ENCODE results near the gene BDNF. TPM values are rescaled to one million over a fixed set of nuclear protein-coding genes. Genes with fewer than 3 reads are reported as not detected.

Gene BDNF
- polyA plus RNA-seq, 1 donor from 2014 or later = not detected

DNA sequence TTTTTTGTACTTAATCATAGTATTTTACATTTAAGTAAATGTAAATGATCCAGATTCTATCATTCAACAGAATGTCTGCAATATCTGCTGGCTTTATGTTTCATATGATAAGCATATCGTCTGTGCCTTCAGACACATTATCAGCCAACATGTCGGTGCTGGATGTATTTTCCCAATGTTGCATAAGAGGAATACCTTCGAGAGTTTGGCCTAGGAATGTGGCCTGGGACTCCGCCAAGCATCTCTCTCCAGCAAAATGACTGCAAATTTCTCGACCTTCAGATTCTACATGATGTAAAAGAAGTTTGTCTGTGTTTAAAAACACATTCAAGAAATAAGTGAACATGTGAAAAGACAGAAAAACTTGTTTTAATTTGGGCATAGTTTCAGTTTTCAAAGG, 6.9 kb downstream of the BDNF start:
- Histone ChIP-seq H3K36me3 (ENCODE audit: insufficient read depth, low read length) (no peaks in the 10 kb centered on the region), H3K9ac (ENCODE audit: low read length) (no peak overlapping the region), H3K9me2 (ENCODE audit: insufficient read depth, low read length) (no peaks in the 10 kb centered on the region), H3K27ac (ENCODE audit: low read length) (no peak overlapping the region), H3K4me2 (ENCODE audit: low read length) (no peak overlapping the region), H2AFZ (ENCODE audit: low read depth, low read length) (no peak overlapping the region), H3K4me3 (ENCODE audit: low read length) (no peak overlapping the region), H3K9me3 (ENCODE audit: low read length) (no peaks in the 10 kb centered on the region), H4K20me1 (ENCODE audit: insufficient read depth) (no peaks in the 10 kb centered on the region), H3F3A (ENCODE audit: insufficient read depth, low read length, poor library complexity, severe bottlenecking) (no peaks in the 10 kb centered on the region), H3K27me3 (ENCODE audit: insufficient read depth, low read depth, low read length) (peaks cover 36% of the 10 kb centered on the region), H3K79me2 (replicated peaks; ENCODE audit: insufficient read depth, low read length) (no peaks in the 10 kb centered on the region)
- no peak for TF ChIP-seq RAD21 (conservative IDR thresholded peaks at IDR 0.05)
- TF ChIP-seq, protein P1, sequence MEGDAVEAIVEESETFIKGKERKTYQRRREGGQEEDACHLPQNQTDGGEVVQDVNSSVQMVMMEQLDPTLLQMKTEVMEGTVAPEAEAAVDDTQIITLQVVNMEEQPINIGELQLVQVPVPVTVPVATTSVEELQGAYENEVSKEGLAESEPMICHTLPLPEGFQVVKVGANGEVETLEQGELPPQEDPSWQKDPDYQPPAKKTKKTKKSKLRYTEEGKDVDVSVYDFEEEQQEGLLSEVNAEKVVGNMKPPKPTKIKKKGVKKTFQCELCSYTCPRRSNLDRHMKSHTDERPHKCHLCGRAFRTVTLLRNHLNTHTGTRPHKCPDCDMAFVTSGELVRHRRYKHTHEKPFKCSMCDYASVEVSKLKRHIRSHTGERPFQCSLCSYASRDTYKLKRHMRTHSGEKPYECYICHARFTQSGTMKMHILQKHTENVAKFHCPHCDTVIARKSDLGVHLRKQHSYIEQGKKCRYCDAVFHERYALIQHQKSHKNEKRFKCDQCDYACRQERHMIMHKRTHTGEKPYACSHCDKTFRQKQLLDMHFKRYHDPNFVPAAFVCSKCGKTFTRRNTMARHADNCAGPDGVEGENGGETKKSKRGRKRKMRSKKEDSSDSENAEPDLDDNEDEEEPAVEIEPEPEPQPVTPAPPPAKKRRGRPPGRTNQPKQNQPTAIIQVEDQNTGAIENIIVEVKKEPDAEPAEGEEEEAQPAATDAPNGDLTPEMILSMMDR (IDR thresholded peaks at IDR 0.05; ENCODE audit: poor library complexity, severe bottlenecking) = no peak
- no peak for TF ChIP-seq EZH2 (IDR thresholded peaks at IDR 0.05; ENCODE audit: borderline replicate concordance, insufficient read depth, low read length, poor library complexity, severe bottlenecking)
- no peak for TF ChIP-seq MXI1 (conservative IDR thresholded peaks at IDR 0.05; ENCODE audit: poor library complexity, severe bottlenecking)
- no peak for TF ChIP-seq EP300 (conservative IDR thresholded peaks at IDR 0.05; ENCODE audit: poor library complexity, severe bottlenecking)
- no peak for TF ChIP-seq POLR2AphosphoS5 (IDR thresholded peaks at IDR 0.05)
- no peak for TF ChIP-seq REST (IDR thresholded peaks at IDR 0.05; ENCODE audit: borderline replicate concordance)
- TF ChIP-seq SMC3 (conservative IDR thresholded peaks at IDR 0.05; ENCODE audit: poor library complexity) = no peak
- TF ChIP-seq TAF1 (IDR thresholded peaks at IDR 0.05; ENCODE audit: low read depth) = no peak

GRCh38 chr11:27692781-27693180, 7.5 kb downstream of the BDNF start:
- Histone ChIP-seq H3K9ac (ENCODE audit: low read length) (no peak overlapping the region), H3K9me2 (ENCODE audit: insufficient read depth, low read length) (no peaks in the 10 kb centered on the region), H3K4me3 (ENCODE audit: low read length) (no peak overlapping the region), H3F3A (ENCODE audit: insufficient read depth, low read length, poor library complexity, severe bottlenecking) (no peaks in the 10 kb centered on the region), H3K79me2 (replicated peaks; ENCODE audit: insufficient read depth, low read length) (no peaks in the 10 kb centered on the region), H2AFZ (ENCODE audit: low read depth, low read length) (no peak overlapping the region), H3K36me3 (ENCODE audit: insufficient read depth, low read length) (no peaks in the 10 kb centered on the region), H3K9me3 (ENCODE audit: low read length) (no peaks in the 10 kb centered on the region), H3K27ac (ENCODE audit: low read length) (no peak overlapping the region), H4K20me1 (ENCODE audit: insufficient read depth) (no peaks in the 10 kb centered on the region), H3K27me3 (ENCODE audit: insufficient read depth, low read depth, low read length) (peaks cover 30% of the 10 kb centered on the region), H3K4me2 (ENCODE audit: low read length) (no peak overlapping the region)
- TF ChIP-seq SMC3 (conservative IDR thresholded peaks at IDR 0.05; ENCODE audit: poor library complexity) (no peak), POLR2AphosphoS5 (IDR thresholded peaks at IDR 0.05) (no peak), REST (IDR thresholded peaks at IDR 0.05; ENCODE audit: borderline replicate concordance) (no peak), EZH2 (IDR thresholded peaks at IDR 0.05; ENCODE audit: borderline replicate concordance, insufficient read depth, low read length, poor library complexity, severe bottlenecking) (no peak)

All from neural cell (in vitro differentiated cells).